PC-9 (cell line): ENCODE data around the gene PLCD4. TPM values are rescaled to one million over a fixed set of nuclear protein-coding genes. Genes with fewer than 3 reads are reported as not detected.

Experiments used
- BruUV-seq: library from RNA; stranded (reverse); fragments of 400-500 nt; replicated peaks from 2 replicates; lab custom pipeline; 2021; lab: Mats Ljungman, UMichigan
- CTCF ChIA-PET: fragments of 300-600 bp; sonication (Branson Sonifier 250); formaldehyde crosslinking; loops from one replicate; lab custom pipeline; 2022; ENCODE audit warnings: antibody characterized with exemption; lab: Charles Lee
- POLR2A ChIA-PET: fragments of 300-600 bp; sonication (Branson Sonifier 250); formaldehyde crosslinking; loops from one replicate; lab custom pipeline; 2022; ENCODE audit warnings: antibody characterized with exemption; ENCODE audit not compliant: unreplicated experiment; lab: Charles Lee
- DNase-seq, 2 experiments: peaks; one replicate each; pipeline versions ENCODE4 v3.0.0 to v3.0.0-alpha.2; 2015 to 2022; ENCODE audit warnings: mixed read lengths in 1 of 2
- H2AFZ ChIP-seq: fragments of 200-600 bp; sonication (generic); 2 replicates; pipeline ENCODE4 v1.8.1; 2017; ENCODE audit warnings: antibody characterized with exemption
- H3F3A ChIP-seq: fragments of 200-600 bp; sonication (generic); 2 replicates; pipeline ENCODE4 v1.8.1; 2017; ENCODE audit warnings: antibody characterized with exemption, mild to moderate bottlenecking, low read depth; ENCODE audit not compliant: insufficient read depth
- H3K27ac ChIP-seq: fragments of 200-600 bp; sonication (generic); 2 replicates; pipeline ENCODE4 v1.6.1; 2016; ENCODE audit warnings: mixed run types
- H3K27me3 ChIP-seq: fragments of 200-600 bp; sonication (generic); 2 replicates; pipeline ENCODE4 v1.6.1; 2016; ENCODE audit warnings: low read depth, mixed run types; ENCODE audit not compliant: insufficient read depth
- H3K36me3 ChIP-seq: fragments of 200-600 bp; sonication (generic); 2 replicates; pipeline ENCODE4 v1.6.1; 2016; ENCODE audit warnings: low read depth, mixed run types
- H3K4me1 ChIP-seq: fragments of 200-600 bp; sonication (generic); replicated peaks from 2 replicates; pipeline ENCODE4 v1.6.1; 2016; ENCODE audit warnings: mixed run types; ENCODE audit not compliant: insufficient read depth
- H3K4me2 ChIP-seq: fragments of 200-600 bp; sonication (generic); 2 replicates; pipeline ENCODE4 v1.6.1; 2017; ENCODE audit warnings: mixed run types
- H3K4me3 ChIP-seq: fragments of 200-600 bp; sonication (generic); 2 replicates; pipeline ENCODE4 v1.6.1; 2016; ENCODE audit warnings: mixed run types
- H3K79me2 ChIP-seq: fragments of 200-600 bp; sonication (generic); 2 replicates; pipeline ENCODE4 v1.6.1; 2017; ENCODE audit warnings: low read depth, mixed run types
- H3K9me2 ChIP-seq: fragments of 200-600 bp; sonication (generic); 2 replicates; pipeline ENCODE4 v1.8.1; 2017; ENCODE audit warnings: mild to moderate bottlenecking; ENCODE audit not compliant: insufficient read depth
- H3K9me3 ChIP-seq: fragments of 200-600 bp; sonication (generic); 2 replicates; pipeline ENCODE4 v1.8.1; 2016; ENCODE audit warnings: low read depth; ENCODE audit not compliant: insufficient read depth
- H4K20me1 ChIP-seq: fragments of 200-600 bp; sonication (generic); 2 replicates; pipeline ENCODE4 v1.8.1; 2017; ENCODE audit not compliant: insufficient read depth
- EZH2 ChIP-seq: fragments of 200-600 bp; sonication (generic); IDR thresholded peaks from 2 replicates; pipeline ENCODE4 v1.8.0; 2017; ENCODE audit warnings: antibody characterized with exemption, low read depth
- intact Hi-C: fragments of 100-400 bp; cut with micrococcal nuclease; formaldehyde crosslinking; loops from one replicate; pipeline ENCODE4 v1.10.0; 2022; ENCODE audit not compliant: unreplicated experiment
- total RNA-seq: library from RNA; stranded (reverse); gene quantifications from 2 replicates; pipeline ENCODE4 v1.2.3, GENCODE V29; 2021
- TF ChIP-seq, protein P1 (sequence below): fragments of 200-600 bp; sonication (generic); conservative IDR thresholded peaks from 2 replicates; pipeline ENCODE4 v1.6.1; 2017; ENCODE audit warnings: mixed run types, antibody characterized with exemption, mild to moderate bottlenecking, moderate library complexity

Gene PLCD4
- total RNA-seq, 1 experiment from 2014 or later: 0.74 TPM

GRCh38 chr2:218622606-218623365 is 15.1 kb downstream of the PLCD4 start:
- H4K20me1 ChIP-seq: no peaks in the 10 kb centered on the region
- H3K36me3 ChIP-seq: no peaks in the 10 kb centered on the region
- no peak overlapping the region for H3K4me3 ChIP-seq
- no peaks in the 10 kb centered on the region for H3K79me2 ChIP-seq
- TF ChIP-seq, protein P1, sequence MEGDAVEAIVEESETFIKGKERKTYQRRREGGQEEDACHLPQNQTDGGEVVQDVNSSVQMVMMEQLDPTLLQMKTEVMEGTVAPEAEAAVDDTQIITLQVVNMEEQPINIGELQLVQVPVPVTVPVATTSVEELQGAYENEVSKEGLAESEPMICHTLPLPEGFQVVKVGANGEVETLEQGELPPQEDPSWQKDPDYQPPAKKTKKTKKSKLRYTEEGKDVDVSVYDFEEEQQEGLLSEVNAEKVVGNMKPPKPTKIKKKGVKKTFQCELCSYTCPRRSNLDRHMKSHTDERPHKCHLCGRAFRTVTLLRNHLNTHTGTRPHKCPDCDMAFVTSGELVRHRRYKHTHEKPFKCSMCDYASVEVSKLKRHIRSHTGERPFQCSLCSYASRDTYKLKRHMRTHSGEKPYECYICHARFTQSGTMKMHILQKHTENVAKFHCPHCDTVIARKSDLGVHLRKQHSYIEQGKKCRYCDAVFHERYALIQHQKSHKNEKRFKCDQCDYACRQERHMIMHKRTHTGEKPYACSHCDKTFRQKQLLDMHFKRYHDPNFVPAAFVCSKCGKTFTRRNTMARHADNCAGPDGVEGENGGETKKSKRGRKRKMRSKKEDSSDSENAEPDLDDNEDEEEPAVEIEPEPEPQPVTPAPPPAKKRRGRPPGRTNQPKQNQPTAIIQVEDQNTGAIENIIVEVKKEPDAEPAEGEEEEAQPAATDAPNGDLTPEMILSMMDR: no peak
- TF ChIP-seq EZH2: no peak
- CTCF ChIA-PET: no interaction called here
- H3K9me2 ChIP-seq: no peaks in the 10 kb centered on the region
- no peaks in the 10 kb centered on the region for H3K4me1 ChIP-seq
- no peaks in the 10 kb centered on the region for H3K27me3 ChIP-seq
- no peak overlapping the region for H3K4me2 ChIP-seq
- no peak overlapping the region for H3K27ac ChIP-seq
- intact Hi-C loops: no loop called here
- no peaks in the 10 kb centered on the region for H3F3A ChIP-seq
- no peaks in the 10 kb centered on the region for H3K9me3 ChIP-seq
- no peak for DNase-seq
- H2AFZ ChIP-seq: no peak overlapping the region
- POLR2A ChIA-PET: no interaction called here
- BruUV-seq: no TSS peak

- Histone ChIP-seq H3K4me3 (no peak overlapping the region), H3K4me1 (no peaks in the 10 kb centered on the region), H3K4me2 (no peak overlapping the region), H2AFZ (no peak overlapping the region), H4K20me1 (no peaks in the 10 kb centered on the region), H3K36me3 (no peaks in the 10 kb centered on the region), H3K27ac (no peak overlapping the region), H3K79me2 (no peaks in the 10 kb centered on the region), H3K27me3 (no peaks in the 10 kb centered on the region), H3K9me2 (no peaks in the 10 kb centered on the region), H3K9me3 (no peaks in the 10 kb centered on the region), H3F3A (no peaks in the 10 kb centered on the region)
- DNase-seq: no peak
- ChIA-PET CTCF (no interaction called here), POLR2A (no interaction called here)
- no TSS peak for BruUV-seq
- intact Hi-C loops: no loop called here
- TF ChIP-seq EZH2: no peak
- TF ChIP-seq, protein P1: no peak
Measured at GRCh38 chr2:218623366-218623705, 15.6 kb downstream of the PLCD4 start.

- Histone ChIP-seq H3K27me3 (no peaks in the 10 kb centered on the region), H3K4me2 (no peak overlapping the region), H3K4me1 (no peaks in the 10 kb centered on the region), H3K27ac (no peak overlapping the region), H3K9me3 (no peaks in the 10 kb centered on the region), H2AFZ (no peak overlapping the region), H3K4me3 (no peak overlapping the region), H3K36me3 (no peaks in the 10 kb centered on the region), H4K20me1 (no peaks in the 10 kb centered on the region), H3F3A (no peaks in the 10 kb centered on the region), H3K9me2 (no peaks in the 10 kb centered on the region), H3K79me2 (no peaks in the 10 kb centered on the region)
- no peak for DNase-seq
- ChIA-PET CTCF (no interaction called here), POLR2A (no interaction called here)
- TF ChIP-seq, protein P1: no peak
- BruUV-seq: no TSS peak
- intact Hi-C loops: no loop called here
Measured at GRCh38 chr2:218626369-218626768, 18.7 kb downstream of the PLCD4 start.
